HG03565 (cell line): ENCODE measurements around the gene PTPRG.
"Not testable (repeated sequence)": the region's sequence is repeated elsewhere in the genome, so short reads cannot be mapped to it uniquely, and the experiment has no call there.

ENCODE experiments used
- ATAC-seq: cut with Tn5 transposase; IDR thresholded peaks from one replicate; pipeline ENCODE4 v1.9.1; 2021; ENCODE audit warnings: mild to moderate bottlenecking, moderate library complexity; ENCODE audit not compliant: unreplicated experiment

PTPRG gene

DNA sequence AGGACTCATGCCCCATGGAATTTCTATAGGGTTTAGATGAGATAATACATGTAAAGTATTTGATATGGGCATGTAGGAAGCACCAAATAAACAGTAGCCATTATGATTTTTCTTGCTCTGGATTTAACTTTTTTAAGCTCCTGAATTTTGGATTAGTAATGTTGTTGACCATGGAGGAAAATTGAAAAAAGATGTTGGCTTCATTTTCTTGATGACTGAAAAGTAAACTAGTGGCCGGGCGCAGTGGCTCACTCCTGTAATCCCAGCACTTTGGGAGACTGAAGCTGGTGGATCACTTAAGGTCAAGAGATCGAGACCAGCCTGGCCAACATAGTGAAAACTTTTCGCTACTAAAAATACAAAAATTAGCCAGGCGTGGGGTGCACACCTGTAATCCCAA is 120.3 kb downstream of the PTPRG start:
- no peak for ATAC-seq

DNA sequence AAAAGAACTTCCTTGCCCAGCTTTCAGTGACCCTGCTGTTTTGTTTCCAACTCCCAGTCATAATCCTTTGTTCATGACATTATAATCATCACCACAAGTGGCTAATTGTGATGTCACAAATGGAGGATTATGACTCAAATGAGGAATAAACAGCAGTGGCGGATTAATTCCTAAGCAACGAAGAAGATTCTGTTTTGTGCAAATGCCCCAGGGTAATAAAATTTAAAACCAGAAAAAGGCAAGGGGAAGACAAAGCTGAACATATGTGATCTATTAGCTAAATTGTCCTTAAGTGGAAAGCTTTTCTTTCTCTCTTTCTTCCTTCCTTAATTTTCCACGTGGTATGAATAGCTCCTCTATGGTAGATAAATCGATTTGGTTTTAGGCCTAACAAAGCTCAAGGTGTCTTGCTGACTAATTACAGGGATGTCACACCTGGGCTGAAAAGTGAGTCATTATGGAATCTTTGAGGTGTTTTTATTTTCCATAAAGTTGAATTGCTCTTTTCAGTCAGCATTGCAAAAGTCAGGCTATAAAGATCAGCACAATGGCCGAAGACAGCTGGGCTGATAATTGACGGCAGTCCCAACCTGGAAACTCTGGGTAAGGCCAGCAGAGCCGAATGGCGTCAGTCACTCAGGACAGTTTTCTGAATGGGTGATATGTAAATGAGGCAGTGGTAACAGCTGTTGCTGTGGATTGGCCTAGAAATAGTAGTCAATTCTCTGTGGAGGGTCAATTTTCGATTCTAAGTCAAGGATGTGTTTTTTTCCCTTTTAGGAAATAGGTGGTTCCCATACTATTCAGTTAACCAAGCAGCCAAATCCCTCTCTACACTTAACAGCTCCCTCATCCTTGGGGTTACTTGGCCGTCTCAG is 121.5 kb downstream of the PTPRG start:
- no peak for ATAC-seq

DNA sequence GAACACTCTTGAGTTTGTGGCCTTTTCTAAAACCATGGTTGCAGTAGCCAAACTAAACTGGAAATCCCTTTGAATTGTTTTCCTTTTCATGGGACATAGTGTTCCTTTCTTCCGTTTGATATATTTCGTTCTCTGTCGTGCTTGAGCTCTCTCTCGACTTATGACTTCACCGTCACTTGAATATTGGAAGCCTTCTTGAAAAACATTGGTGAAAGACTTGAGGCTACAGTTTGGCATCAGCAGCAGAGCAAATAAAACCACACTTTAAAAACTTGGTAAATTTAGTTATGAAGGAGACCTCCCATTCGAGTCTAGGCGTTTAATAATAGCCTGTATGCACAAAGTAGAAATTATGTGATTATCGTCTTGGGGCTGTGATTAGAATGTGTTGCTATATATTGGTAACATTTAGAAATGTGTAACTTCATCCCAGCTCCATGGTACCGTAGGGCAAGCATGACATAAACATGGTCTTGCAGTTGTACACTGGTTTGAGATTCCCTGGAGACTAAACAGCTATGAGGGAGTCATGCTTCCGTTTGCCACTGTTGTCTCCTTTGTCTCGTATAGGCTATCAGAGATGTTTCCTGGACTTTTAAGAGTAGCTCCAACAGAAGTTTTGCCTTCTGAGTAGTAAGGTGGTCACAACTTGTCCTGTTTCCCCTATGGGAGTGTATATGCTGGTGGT is 122.3 kb downstream of the PTPRG start:
- no peak for ATAC-seq

DNA sequence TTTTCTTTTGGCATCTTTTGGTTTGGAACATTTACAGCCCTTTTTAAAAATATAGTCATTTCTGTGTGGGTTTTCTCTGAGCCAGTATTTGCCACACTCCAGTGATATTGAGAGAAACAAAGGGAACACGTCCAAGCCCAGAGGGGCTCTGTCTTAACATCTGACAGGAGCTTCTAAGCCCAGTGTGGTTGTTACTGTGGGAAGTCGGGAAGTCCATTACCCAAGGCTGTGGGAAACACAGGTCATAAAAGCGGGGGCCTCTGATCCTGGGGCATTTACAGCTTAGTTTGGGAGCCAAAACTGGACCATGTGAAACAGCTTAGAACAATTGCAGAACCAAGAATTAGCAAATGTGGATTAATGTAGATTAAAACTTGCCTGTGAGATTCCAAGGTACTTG is 123.0 kb downstream of the PTPRG start:
- ATAC-seq, result no peak

DNA sequence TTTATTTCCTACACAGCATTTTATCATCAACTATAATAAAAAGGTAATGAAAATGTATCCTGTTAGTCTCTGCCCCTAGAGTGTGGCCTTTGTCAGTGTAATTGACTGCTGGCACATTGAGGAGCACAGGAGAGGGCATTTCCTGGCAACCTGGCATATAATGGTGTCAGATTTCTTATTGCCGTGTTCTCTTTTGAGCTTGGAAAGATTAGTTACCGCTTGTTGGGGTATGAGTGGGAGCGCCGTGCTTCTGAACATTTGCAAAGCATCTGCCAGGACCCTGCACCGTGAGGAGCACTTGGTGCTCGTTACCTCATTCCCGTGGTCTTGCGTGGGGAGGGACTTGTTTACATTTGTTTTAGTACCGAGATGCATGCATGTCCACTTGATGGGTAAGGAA is 124.4 kb downstream of the PTPRG start:
- ATAC-seq, result no peak

DNA sequence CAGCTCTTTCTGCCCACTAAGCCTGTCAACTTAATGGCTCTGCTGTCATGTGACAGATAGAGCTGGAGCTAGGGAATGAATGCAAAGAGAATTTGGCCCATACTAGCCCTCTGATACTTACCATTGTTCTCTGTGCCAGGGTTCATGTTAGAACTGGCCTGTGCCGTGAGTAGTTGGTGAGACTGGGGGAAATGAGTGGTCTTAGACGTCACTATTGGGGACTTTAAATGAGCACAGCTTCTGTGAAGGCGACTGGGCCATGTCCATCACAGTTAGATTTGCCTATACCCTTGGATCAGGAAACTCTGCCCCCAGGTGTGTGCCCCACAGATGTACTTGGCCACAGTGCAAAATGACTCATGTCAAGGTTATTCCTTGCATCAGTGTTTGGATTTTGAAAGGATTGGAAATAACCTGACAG is 124.9 kb downstream of the PTPRG start:
- no peak for ATAC-seq

DNA sequence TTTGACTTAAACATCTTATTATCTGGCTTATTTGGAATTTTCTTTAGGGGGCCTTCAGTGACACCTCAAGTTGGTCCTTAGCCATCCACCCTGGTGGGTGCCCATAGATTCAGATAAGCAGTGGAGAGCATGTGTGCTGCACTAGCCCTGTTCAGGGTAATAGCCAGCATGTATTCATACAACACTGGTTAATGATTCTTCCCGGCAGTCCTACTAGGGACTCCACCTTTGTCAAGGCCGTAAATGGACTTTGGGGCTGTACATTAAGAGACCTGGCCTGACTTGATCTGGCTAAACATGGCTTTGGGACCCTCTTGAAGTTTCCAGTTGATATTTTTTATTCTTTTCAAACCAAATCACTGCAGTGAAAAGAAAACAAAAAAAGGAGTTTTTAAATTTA is 125.8 kb downstream of the PTPRG start:
- ATAC-seq, result no peak

DNA sequence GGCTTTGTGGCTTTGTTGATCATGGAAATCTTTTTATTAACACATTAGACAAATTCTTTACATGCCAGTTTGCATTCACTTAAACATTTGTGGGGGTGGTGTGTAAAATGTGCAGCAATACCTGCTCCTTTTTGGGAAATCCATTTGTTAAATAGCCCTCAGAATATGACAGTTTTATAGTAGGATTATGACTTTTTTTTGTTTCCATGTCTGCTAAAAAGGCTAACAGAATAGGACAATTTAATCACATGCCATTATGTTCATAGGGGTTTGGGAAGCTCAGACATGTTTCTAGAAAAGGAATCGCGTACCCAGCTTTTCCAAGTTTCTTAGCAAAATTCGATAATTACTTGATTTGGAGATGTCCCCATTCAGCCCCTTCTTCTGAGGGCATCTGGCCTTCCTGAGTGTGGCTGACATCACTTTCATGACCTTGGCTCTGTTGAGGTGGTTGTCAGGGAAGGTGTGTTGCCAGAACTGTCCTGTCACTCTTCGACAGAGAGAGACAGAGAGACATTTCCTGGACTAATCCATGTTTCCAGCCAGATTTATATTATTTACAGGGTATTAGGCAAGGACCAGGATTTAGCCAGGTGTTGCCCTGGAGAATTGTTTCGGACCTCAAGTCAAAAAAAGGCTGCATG is 126.4 kb downstream of the PTPRG start:
- ATAC-seq, result no peak

DNA sequence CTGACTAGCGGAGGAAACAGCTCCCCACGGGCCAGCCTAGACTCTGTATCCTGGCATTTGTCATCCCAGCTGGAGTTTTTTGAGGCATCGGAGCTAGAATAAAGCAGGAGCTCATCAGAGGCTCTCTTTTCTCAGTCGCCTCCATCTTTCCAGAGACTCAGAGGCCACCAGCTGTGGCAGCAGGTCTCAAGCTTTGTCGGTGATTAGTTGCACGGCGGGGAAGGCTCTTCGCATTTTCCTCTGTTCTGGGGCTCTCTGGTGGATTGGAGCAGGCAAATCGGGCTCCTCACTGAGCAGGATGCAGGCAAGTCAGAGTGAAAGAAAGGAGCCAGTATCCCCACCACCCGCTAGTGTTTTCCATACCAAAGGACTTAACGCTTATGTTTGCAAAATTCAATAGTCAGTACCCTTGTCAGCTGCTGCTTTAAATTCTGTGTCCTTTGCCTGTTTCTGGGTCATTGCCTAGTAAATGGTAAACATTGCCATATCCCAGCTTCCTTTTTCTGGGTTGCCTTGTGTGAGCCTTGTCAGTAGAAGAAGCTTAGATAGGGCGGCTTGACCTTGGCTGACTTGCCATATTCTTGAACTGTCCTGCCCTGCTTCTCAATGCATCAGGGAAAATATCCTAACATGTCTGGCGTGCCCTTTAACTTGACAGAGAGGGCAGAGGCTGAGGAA is 127.1 kb downstream of the PTPRG start:
- no peak for ATAC-seq

DNA sequence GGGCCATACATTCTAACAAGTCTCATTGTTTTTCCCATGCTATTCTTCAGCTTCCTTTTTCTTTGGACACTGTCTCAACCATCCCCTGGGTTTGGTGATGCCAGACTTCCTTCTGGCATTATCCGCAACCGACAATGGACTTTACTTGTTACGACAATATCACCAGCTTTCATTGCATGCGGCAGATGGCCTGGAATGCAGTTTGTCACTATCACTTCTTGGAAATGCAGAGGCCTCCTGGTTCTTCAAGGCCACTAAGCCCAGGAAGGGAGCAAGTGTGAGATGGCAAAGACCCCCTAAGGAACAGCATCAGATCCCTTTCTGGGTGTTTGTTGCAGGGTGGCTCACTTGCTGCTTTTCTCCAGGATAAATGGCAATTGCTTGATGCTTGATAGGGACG is 128.6 kb downstream of the PTPRG start:
- ATAC-seq, result no peak

DNA sequence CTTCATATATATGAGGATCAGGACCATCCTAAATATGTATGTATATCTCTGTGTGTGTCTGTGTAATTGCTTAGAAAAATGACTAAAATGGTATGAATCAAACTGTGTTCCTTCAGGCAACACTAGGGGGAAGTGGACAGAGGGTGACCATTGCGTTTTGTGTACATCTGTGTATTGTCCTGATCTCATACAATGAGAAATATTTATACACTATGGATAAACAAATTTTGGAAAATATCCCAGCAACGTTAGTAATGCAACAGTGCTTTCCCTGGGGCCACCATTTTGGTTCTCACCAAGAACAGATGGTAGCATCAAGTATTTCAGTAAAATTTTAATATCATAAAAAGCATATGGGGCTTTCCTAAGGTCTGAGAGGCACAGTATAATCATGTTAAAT is 130.1 kb downstream of the PTPRG start:
- ATAC-seq, result no peak

DNA sequence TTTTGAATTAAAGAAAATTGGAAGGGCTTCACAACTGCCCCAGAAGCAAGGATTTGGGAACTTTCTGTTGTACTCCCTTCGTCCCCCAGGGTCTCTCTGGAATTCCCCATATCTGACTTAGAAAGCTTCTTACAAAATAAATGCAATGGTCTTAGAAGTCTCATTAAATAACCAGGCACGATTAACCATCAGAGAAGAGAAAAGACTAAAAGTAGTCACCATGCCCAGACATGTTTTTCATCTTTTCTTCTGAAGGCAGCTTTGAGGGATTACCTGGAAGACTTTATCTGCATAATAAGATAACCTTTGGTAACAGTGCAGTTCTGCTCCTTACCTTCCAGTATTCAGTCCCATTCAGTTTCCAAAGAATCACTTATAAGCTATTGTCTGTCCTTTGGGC is 135.9 kb downstream of the PTPRG start:
- ATAC-seq, result no peak

DNA sequence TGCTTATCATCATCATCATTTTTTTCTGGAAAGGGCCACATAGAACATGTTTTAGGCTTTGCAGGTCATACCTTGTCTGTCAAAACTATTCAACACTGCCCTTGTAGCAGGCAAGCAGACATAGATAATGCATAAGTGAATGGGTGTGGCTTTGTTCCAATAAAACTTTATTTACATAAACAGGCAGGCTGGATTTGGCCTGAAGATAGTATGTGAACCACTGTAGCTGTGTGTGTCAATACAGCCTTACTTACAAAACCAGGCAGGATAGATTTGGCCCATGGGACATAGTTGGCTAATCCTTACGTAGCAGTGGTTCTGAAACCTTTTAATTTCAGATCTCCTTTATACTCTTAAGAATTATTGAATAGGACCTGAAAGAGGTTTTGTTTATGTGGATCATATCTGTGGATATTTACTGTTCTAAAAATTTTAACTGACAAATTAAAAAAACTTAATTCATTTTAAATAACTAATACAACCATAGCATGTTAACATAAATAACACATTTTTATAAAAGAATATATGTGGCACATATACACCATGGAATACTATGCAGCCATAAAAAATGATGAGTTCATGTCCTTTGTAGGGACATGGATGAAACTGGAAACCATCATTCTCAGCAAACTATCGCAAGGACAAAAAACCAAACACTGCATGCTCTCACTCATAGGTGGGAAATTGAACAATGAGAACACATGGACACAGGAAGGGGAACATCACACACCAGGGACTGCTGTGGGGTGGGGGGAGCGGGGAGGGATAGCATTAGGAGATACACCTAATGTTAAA is 137.1 kb downstream of the PTPRG start:
- not testable (repeated sequence) for ATAC-seq

DNA sequence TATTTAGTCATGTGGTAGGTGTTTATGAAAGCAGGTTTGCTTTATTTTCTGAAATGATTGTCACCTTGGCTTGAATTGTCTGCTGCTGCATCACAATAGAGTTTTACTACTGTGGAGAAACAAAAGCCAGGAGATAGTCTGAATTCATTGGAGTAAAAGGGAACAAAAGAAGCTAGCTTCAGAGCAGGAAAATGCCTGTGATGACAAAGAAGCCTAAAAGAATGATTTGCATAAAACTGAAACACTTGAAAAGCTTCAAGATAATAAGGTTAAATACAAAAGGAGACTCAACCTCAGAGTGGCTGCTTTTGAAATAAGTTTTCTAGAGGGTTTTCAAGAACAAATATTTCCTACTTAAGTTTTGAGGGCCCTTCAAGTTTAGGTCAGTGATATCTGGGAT is 138.3 kb downstream of the PTPRG start:
- no peak for ATAC-seq

DNA sequence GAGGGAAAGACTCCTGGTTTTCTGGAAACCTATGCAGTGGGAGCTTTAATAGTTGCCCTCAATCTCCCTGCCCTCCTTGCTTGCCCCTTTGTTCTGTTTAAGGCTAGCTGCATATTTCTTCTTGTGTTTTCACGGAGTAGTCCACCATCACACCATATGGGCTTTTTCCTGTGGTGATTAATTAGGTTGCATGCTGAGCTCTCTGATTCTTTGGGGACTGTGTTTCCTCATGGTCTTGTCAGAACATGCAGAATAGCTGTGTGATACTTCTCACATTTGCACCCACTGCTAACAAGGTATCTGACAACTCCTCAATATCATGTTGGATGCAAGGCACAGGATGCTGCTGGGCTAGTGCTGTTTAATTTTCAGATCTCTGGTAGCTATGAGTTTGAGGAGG is 139.6 kb downstream of the PTPRG start:
- ATAC-seq, result no peak

DNA sequence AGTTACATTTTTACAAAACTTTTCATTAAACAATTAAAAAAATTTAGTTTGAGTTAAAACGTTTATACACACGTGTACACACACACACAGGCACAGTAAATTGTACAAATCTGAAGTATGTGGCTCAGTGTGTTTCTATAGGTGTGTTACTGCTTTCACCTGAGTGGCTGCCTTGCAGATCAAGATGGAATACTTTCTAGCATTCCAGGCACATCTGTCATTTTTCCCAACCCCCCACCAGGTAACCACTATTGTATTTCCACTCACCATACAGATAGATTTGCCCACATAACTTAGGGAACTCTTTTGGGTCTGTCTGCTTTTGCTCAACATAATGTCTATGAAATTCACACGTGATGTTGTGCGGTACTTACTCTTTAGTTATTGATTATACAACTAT is 141.1 kb downstream of the PTPRG start:
- ATAC-seq, result no peak

DNA sequence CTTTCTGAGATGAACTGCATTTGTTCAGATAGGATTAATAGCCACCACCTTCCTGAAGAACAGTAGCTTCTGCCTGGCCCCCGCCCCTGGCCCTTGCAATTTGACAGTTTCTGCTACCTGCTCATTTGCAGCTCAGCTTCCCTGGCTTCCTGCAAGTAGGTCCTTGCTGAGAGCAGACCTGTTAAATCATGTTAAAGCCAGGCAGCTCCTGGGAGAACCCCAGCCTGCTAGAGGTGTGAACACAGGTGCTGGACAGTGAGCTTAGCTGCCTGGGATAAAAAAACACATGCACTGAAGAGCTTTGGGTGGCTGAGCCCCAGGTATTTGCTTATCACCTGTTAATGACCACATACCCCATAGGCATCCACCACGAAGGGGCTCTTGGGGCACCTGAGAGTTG is 143.4 kb downstream of the PTPRG start:
- no peak for ATAC-seq

DNA sequence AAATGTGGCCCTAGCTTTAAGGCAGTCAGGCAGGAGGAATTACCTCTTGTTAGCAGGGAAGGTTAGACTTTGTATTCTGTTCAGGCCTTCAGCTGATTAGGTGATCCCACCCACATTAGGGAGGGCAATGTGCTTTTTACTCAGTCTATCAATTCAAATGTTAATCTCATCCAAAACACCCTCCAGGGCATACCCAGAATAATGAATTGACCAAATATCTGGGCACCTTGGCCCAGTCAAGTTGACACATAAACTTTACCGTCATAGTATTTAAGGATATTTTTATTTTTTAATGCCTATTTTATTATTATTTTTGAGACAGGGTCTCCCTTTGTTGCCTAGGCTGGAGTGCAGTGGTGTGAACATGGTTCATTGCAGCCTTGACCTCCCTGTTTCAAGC is 146.1 kb downstream of the PTPRG start:
- no peak for ATAC-seq

DNA sequence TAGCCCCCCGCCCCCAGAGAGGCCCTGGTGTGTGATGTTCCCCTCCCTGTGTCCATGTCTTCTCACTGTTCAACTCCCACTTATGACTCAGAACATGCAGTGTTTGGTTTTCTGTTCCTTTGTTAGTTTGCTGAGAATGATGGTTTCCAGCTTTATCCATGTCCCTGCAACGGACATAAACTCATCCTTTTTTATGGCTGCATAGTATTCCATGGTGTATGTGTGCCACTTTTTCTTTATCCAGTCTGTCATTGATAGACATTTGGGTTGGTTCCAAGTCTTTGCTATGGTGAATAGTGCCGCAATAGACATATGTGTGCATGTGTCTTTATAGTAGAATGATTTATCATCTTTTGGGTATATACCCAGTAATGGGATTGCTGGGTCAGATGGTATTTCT is 149.5 kb downstream of the PTPRG start:
- not testable (repeated sequence) for ATAC-seq

DNA sequence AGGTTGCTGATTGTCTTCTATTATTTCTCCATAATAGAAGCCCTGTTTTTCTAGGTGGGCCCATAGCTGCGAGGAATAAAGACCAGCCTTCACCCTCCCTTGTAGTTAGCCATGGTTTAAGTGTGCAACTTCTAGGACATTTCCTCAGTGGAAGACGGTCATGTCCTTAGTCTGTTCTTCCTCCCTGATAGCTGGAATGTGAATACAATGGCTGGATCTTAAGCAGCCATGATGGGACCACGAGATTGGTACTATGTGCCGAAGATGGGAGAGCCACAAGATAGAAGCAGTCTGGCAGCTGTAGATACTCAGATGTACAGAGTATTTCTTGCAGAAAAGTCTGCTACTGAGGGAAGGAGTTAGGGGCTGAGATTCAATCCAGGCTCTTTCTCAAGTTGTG is 152.9 kb downstream of the PTPRG start:
- ATAC-seq, result no peak
